OCI-LY7 (cell line): ENCODE results near the gene C1orf105.

Experiments
- CTCF ChIP-seq: fragments of 200-600 bp; sonication (generic); conservative IDR thresholded peaks from 2 replicates; pipeline ENCODE4 v1.5.1; 2014; ENCODE audit warnings: mild to moderate bottlenecking, antibody characterized with exemption, low read length, moderate library complexity, mixed read lengths
- EZH2phosphoT487 ChIP-seq: fragments of 200-600 bp; sonication (generic); IDR thresholded peaks from 2 replicates; pipeline ENCODE4 v1.6.1; 2018; ENCODE audit warnings: low read depth, borderline replicate concordance, mild to moderate bottlenecking, mixed run types, antibody characterized with exemption, low read length, moderate library complexity, mixed read lengths

GRCh38 chr1:172384656-172385055, 35.8 kb upstream of the C1orf105 start:
- TF ChIP-seq CTCF (no peak), EZH2phosphoT487 (no peak)
